ENCODE measurements around the gene MYO18B. TPM values are rescaled to one million over a fixed set of nuclear protein-coding genes. Genes with fewer than 3 reads are reported as not detected.
"Not testable (repeated sequence)": the region's sequence is repeated elsewhere in the genome, so short reads cannot be mapped to it uniquely, and the experiment has no call there.

Gene MYO18B
- total and polyA plus RNA-seq, 2 of the 8 experiments (the other 6 are each of a cell fraction or from before 2014, with no cell fraction given): 0.62 to 0.78 TPM

- no peak for TF ChIP-seq RAD21 (IDR thresholded peaks at IDR 0.05 in 1 of 2, conservative IDR thresholded peaks at IDR 0.05 in 1 of 2; ENCODE audit: low read depth in 2 of 2, low read length in 2 of 2)
- no peak for TF ChIP-seq KDM1A (IDR thresholded peaks at IDR 0.05; ENCODE audit: borderline replicate concordance, low read length)
Observed at GRCh38 chr22:25979968-25980367, 238.0 kb downstream of the MYO18B start (continued).

GRCh38 chr22:25984911-25985310 is 242.9 kb downstream of the MYO18B start:
- H3K4me1 ChIP-seq (replicated peaks in 1 of 4; ENCODE audit: control insufficient read depth in 3 of 4, insufficient read depth in 4 of 4, low read length in 3 of 4); H2BK5ac ChIP-seq (ENCODE audit: low read depth, low read length); H3K56ac ChIP-seq (replicated peaks; ENCODE audit: insufficient read length, low read depth, low read length); H3K23ac ChIP-seq (ENCODE audit: insufficient read length); H4K5ac ChIP-seq (ENCODE audit: insufficient read length, low read depth, low read length); POLR2A ChIA-PET (ENCODE audit: partially characterized antibody); H3K9ac ChIP-seq (replicated peaks in 1 of 4; ENCODE audit: extremely low read depth in 1 of 4, low read depth in 3 of 4, low read length in 3 of 4); H4K8ac ChIP-seq (ENCODE audit: extremely low read depth, insufficient read depth, low read length); H3K18ac ChIP-seq (ENCODE audit: extremely low read depth, low read length); H2AFZ ChIP-seq (ENCODE audit: low read length); H3K79me2 ChIP-seq (ENCODE audit: control insufficient read depth in 1 of 2, insufficient read depth in 2 of 2, low read length in 2 of 2); H3K4me2 ChIP-seq (ENCODE audit: insufficient read depth in 1 of 2, low read depth in 2 of 2, low read length in 2 of 2); H3K79me1 ChIP-seq (ENCODE audit: low read depth, low read length); H3K4me3 ChIP-seq (ENCODE audit: extremely low read depth in 1 of 4, insufficient read depth in 2 of 4, low read depth in 3 of 4, low read length in 4 of 4); H3K27ac ChIP-seq (ENCODE audit: low read depth, low read length); H3K27me3 ChIP-seq (replicated peaks in 1 of 4; ENCODE audit: control insufficient read depth in 3 of 4, extremely low read depth in 1 of 4, insufficient read depth in 3 of 4, low read length in 3 of 4); H2BK15ac ChIP-seq (ENCODE audit: low read length); DNase-seq (ENCODE audit: low read depth in 1 of 2, low spot score in 2 of 2); FAIRE-seq; H2BK120ac ChIP-seq (replicated peaks; ENCODE audit: low read depth, low read length); H3K36me3 ChIP-seq (ENCODE audit: control insufficient read depth in 2 of 4, insufficient read depth in 4 of 4, low read length in 3 of 4); H3K9me3 ChIP-seq (ENCODE audit: insufficient read depth in 2 of 2, low read depth in 1 of 2, low read length in 1 of 2); H4K91ac ChIP-seq (replicated peaks; ENCODE audit: insufficient read length, low read length); H2AK5ac ChIP-seq (ENCODE audit: low read depth, low read length); H4K20me1 ChIP-seq (replicated peaks in 1 of 2; ENCODE audit: control insufficient read depth in 1 of 2, insufficient read depth in 2 of 2, low read length in 2 of 2); H2BK12ac ChIP-seq (ENCODE audit: low read depth, low read length); H3K14ac ChIP-seq (ENCODE audit: insufficient read length); H3K4ac ChIP-seq (replicated peaks; ENCODE audit: insufficient read length, low read depth, low read length); H2BK20ac ChIP-seq (ENCODE audit: low read length); H3K23me2 ChIP-seq (ENCODE audit: low read depth, low read length): not testable (repeated sequence)
- CTCF ChIA-PET (ENCODE audit: partially characterized antibody): interaction anchor here (0.6 to 1.3 kb wide), 4 partner anchors 35 to 538 kb away, joined by 3 to 4 read pairs (median 4); no protein-coding TSS in a partner anchor
- WGBS, 2 experiments (ENCODE audit: extremely low coverage in 1 of 2, insufficient coverage in 1 of 2, insufficient read length in 1 of 2, insufficient replicate concordance in 2 of 2, low coverage in 1 of 2, low lambda C conversion rate in 2 of 2, missing lambda C conversion rate in 1 of 2): 89% methylated on average over 1 of the region's 1 CpG; no CpG with 5 or more reads in 1 of the 2 experiments
